ENCODE results near the gene MLLT6.

DNA sequence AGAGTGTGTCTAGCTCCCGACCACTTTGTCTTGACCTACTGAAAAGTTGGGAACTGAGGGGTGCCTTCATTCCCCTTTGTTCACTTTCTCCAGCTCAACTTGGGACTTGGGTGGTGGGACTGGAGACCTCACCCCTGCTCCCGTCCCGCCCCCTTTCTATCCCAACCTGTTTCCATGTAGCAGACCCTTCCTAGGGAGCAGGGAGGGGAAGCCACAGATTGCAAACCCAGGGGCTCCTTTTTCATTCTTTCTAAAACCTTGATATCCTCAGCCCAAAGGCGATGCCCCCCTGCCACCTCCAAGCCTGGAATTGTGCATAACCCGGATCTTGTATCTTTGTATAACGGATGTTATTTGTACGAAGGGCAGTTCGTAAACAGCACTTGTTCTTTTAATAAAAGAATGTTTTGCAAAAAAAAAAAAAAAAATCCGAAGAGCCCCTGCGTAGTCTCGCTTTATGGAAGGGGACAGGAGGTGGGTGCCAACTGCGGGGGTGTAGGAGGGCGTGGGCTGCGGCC is 24.4 kb downstream of the MLLT6 start:
- TF ChIP-seq, protein P1, sequence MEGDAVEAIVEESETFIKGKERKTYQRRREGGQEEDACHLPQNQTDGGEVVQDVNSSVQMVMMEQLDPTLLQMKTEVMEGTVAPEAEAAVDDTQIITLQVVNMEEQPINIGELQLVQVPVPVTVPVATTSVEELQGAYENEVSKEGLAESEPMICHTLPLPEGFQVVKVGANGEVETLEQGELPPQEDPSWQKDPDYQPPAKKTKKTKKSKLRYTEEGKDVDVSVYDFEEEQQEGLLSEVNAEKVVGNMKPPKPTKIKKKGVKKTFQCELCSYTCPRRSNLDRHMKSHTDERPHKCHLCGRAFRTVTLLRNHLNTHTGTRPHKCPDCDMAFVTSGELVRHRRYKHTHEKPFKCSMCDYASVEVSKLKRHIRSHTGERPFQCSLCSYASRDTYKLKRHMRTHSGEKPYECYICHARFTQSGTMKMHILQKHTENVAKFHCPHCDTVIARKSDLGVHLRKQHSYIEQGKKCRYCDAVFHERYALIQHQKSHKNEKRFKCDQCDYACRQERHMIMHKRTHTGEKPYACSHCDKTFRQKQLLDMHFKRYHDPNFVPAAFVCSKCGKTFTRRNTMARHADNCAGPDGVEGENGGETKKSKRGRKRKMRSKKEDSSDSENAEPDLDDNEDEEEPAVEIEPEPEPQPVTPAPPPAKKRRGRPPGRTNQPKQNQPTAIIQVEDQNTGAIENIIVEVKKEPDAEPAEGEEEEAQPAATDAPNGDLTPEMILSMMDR (IDR thresholded peaks at IDR 0.05; ENCODE audit: low read length), result no peak
- no peak for TF ChIP-seq EZH2phosphoT487 (IDR thresholded peaks at IDR 0.05; ENCODE audit: low read length)
- TF ChIP-seq EZH2 (optimal IDR thresholded peaks at IDR 0.05; ENCODE audit: low read depth, low read length), result no peak
